ENCODE measurements around the gene BCAS3. TPM values are rescaled to one million over a fixed set of nuclear protein-coding genes. Genes with fewer than 3 reads are reported as not detected.

Gene BCAS3
- total and polyA plus RNA-seq, 2 donors (not counting 1 experiment from before 2014, with no cell fraction given) = 13.9 to 73.4 TPM

GRCh38 chr17:60964160-60964559, 286.5 kb downstream of the BCAS3 start:
- WGBS (ENCODE audit: insufficient coverage) = no CpG with 5 or more reads among the region's 2 CpGs
- Histone ChIP-seq H3K27ac (ENCODE audit: low read length in 2 of 2) (no peak overlapping the region), H3K4me1 (ENCODE audit: control insufficient read depth in 2 of 2, insufficient read depth in 2 of 2, low read length in 2 of 2) (no peaks in the 10 kb centered on the region), H3K27me3 (replicated peaks in 1 of 4; ENCODE audit: control extremely low read depth in 1 of 4, control insufficient read depth in 3 of 4, insufficient read depth in 4 of 4, low read length in 3 of 4) (no peaks in the 10 kb centered on the region), H3K9me3 (ENCODE audit: control extremely low read depth in 1 of 3, control insufficient read depth in 2 of 3, insufficient read depth in 1 of 3, low read length in 2 of 3) (peaks cover 0 to 6% (median 5%) of the 10 kb centered on the region in 3 donors), H3K4me3 (ENCODE audit: control extremely low read depth in 1 of 5, extremely low read depth in 1 of 5, insufficient read depth in 1 of 5, low read depth in 2 of 5, low read length in 4 of 5) (no peak overlapping the region), H3K79me2 (ENCODE audit: control insufficient read depth, insufficient read depth, low read length) (no peaks in the 10 kb centered on the region), H3K36me3 (replicated peaks in 1 of 2; ENCODE audit: control extremely low read depth in 1 of 2, control insufficient read depth in 1 of 2, extremely low read depth in 1 of 2, insufficient read depth in 2 of 2, low read length in 1 of 2) (no peaks in the 10 kb centered on the region), H3K9ac (ENCODE audit: low read length) (no peak overlapping the region), H4K20me1 (ENCODE audit: control insufficient read depth, insufficient read depth, low read length, poor library complexity, severe bottlenecking) (no peaks in the 10 kb centered on the region), H3K4me2 (replicated peaks; ENCODE audit: low read depth, low read length, poor library complexity, severe bottlenecking) (no peak overlapping the region), H2AFZ (ENCODE audit: insufficient read depth, low read depth, low read length, poor library complexity, severe bottlenecking) (no peak overlapping the region)
- no peaks in the 10 kb centered on the region for H3K4me1 Mint-ChIP-seq
- CTCF ChIA-PET = interaction anchor here (0.8 kb wide), 1 partner anchor 18 kb away, joined by 3 read pairs; no protein-coding TSS in a partner anchor
- intact Hi-C loops (cut with micrococcal nuclease) = no loop called here
- TF ChIP-seq CTCF (IDR thresholded peaks at IDR 0.05) (no peak), EZH2 (IDR thresholded peaks at IDR 0.05; ENCODE audit: borderline replicate concordance, insufficient read depth, low read depth, low read length, poor library complexity, severe bottlenecking) (no peak)
- H3K4me3 Mint-ChIP-seq = no peak overlapping the region
- peaks cover 4% of the 10 kb centered on the region for H3K27me3 Mint-ChIP-seq
- no peak for DNase-seq
- POLR2A ChIA-PET = no interaction called here
- peaks cover 5% of the 10 kb centered on the region for H3K9me3 Mint-ChIP-seq (ENCODE audit: insufficient read depth)
- no peak overlapping the region for H3K27ac Mint-ChIP-seq
- ATAC-seq (ENCODE audit: low read depth) = no peak

DNA sequence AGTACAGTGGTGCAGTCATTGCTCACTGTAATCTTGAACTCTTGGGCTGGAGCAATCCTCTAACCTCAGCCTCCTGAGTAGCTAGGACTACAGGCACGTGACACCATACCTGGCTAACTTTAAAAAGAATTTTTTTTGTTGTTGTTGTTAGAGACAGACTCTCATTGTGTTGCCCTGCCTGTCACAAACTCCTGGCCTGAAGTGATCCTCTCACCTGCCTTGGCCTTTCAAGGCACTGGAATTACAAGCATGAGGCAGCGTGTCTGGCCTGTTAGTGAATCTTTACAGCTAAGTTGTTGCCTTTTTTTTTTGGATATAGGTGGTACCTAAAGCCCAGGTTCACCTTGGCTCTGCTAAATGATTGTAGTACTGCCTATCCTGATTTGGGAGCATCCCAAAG, 290.6 kb downstream of the BCAS3 start:
- H2AFZ ChIP-seq (ENCODE audit: insufficient read depth, low read depth, low read length, poor library complexity, severe bottlenecking) = no peak overlapping the region
- 86% methylated on average over 1 of the region's 2 CpGs for WGBS (ENCODE audit: insufficient coverage)
- ATAC-seq (ENCODE audit: low read depth) (no peak), DNase-seq (no peak)
- no peaks in the 10 kb centered on the region for H3K79me2 ChIP-seq (ENCODE audit: control insufficient read depth, insufficient read depth, low read length)
- intact Hi-C loops (cut with micrococcal nuclease) = no loop called here
- H4K20me1 ChIP-seq (ENCODE audit: control insufficient read depth, insufficient read depth, low read length, poor library complexity, severe bottlenecking) = no peaks in the 10 kb centered on the region
- H3K9me3 ChIP-seq (ENCODE audit: control extremely low read depth in 1 of 3, control insufficient read depth in 2 of 3, insufficient read depth in 1 of 3, low read length in 2 of 3) = peaks cover 0 to 5% (median 2%) of the 10 kb centered on the region in 3 donors
- ChIA-PET CTCF (no interaction called here), POLR2A (no interaction called here)
- Mint-ChIP-seq H3K9me3 (ENCODE audit: insufficient read depth) (peaks cover 2% of the 10 kb centered on the region), H3K27ac (no peak overlapping the region), H3K4me1 (no peaks in the 10 kb centered on the region), H3K27me3 (peaks cover 4% of the 10 kb centered on the region), H3K4me3 (no peak overlapping the region)
- no peak overlapping the region for H3K4me3 ChIP-seq (ENCODE audit: control extremely low read depth in 1 of 5, extremely low read depth in 1 of 5, insufficient read depth in 1 of 5, low read depth in 2 of 5, low read length in 4 of 5)
- H3K27ac ChIP-seq (ENCODE audit: low read length in 2 of 2) = no peak overlapping the region
- no peaks in the 10 kb centered on the region for H3K36me3 ChIP-seq (replicated peaks in 1 of 2; ENCODE audit: control extremely low read depth in 1 of 2, control insufficient read depth in 1 of 2, extremely low read depth in 1 of 2, insufficient read depth in 2 of 2, low read length in 1 of 2)
- no peaks in the 10 kb centered on the region for H3K27me3 ChIP-seq (replicated peaks in 1 of 4; ENCODE audit: control extremely low read depth in 1 of 4, control insufficient read depth in 3 of 4, insufficient read depth in 4 of 4, low read length in 3 of 4)
- H3K9ac ChIP-seq (ENCODE audit: low read length) = no peak overlapping the region
- H3K4me2 ChIP-seq (replicated peaks; ENCODE audit: low read depth, low read length, poor library complexity, severe bottlenecking) = no peak overlapping the region
- TF ChIP-seq CTCF (IDR thresholded peaks at IDR 0.05) = no peak
- no peak for TF ChIP-seq EZH2 (IDR thresholded peaks at IDR 0.05; ENCODE audit: borderline replicate concordance, insufficient read depth, low read depth, low read length, poor library complexity, severe bottlenecking)
- no peaks in the 10 kb centered on the region for H3K4me1 ChIP-seq (ENCODE audit: control insufficient read depth in 2 of 2, insufficient read depth in 2 of 2, low read length in 2 of 2)
